GM19452 (cell line): Measurements from ENCODE around the gene NFE2L3.
"Not testable (repeated sequence)": the region's sequence is repeated elsewhere in the genome, so short reads cannot be mapped to it uniquely, and the experiment has no call there.

Source experiments
- ATAC-seq: cut with Tn5 transposase; IDR thresholded peaks from one replicate; pipeline ENCODE4 v1.9.1; 2021; ENCODE audit not compliant: unreplicated experiment

NFE2L3 gene

DNA sequence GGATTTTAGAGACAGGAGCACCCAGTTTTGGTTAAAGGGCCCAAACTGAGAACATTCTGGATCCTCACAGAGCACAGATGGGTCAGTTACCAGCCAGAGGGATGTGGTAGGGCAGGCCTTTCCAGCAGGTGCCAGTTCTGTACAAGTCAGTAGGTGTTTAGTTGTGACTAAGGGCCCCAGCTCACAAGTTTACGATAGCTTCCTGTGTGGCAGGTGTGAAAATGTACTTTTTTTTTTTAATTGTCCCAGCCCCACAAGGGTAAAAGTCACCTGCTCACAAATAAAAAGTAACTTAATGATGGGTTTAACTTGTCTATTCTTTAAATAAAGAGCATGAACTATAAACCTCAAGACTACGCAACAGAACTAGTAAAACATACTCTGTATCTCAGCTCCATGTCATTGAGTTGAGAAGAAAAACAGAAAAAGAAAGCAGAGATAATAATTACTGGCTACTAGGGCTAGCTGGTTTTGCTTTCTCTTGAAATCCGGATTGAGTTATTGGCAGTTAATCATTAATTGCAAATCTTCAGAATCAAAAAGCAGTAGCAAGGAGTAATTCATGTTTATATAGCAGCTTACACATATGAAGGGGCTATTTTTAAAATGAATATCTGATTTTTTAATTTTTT is 15.4 kb downstream of the NFE2L3 start:
- ATAC-seq, result peak; percentile 98

DNA sequence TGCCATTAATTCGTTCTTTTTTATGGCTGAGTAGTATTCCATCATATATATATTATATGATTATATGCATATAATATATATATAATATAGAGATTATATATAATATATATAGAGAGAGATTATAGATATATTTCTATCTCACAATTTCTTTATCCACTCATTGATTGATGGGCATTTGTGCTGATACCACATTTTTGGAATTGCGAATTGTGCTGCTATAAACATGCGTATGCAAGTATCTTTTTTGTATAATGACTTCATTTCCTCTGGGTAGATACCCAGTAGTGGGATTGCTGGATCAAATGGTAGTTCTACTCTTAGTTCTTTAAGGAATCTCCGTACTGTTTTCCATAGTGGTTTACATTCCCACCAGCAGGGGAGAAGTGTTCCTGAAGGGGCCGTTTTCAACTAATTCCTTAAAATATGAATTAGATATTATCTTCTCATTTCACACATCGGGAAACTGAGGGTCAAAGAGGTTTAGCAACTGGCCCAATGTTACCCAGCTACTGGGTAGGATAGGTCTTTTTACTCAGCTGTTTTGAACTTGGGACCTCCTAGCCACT is 16.5 kb downstream of the NFE2L3 start:
- ATAC-seq, result no peak

GRCh38 chr7:26169271-26169670 is 17.3 kb downstream of the NFE2L3 start:
- no peak for ATAC-seq

DNA sequence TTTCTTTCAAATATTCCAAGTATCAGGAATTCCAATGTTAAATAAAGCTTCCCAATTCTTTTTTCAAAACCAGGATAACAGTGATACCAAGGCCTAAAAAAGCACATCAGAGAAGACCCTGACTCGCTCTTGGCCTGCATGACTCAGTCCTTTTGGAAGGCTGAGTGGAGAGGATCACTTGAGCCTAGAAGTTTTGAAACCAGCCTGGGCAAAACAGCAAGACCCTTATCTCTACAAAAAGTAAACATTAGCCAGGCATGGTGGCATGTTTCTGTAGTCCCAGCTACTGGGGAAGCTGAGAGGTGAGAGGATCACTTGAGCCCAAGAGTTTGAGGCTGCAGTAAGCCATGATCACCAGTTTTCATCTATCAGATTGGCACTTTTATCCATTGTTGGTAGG is 18.7 kb downstream of the NFE2L3 start:
- ATAC-seq, result no peak

GRCh38 chr7:26171601-26172000 is 19.6 kb downstream of the NFE2L3 start:
- ATAC-seq, result no peak

GRCh38 chr7:26172048-26172447 is 20.1 kb downstream of the NFE2L3 start:
- no peak for ATAC-seq

DNA sequence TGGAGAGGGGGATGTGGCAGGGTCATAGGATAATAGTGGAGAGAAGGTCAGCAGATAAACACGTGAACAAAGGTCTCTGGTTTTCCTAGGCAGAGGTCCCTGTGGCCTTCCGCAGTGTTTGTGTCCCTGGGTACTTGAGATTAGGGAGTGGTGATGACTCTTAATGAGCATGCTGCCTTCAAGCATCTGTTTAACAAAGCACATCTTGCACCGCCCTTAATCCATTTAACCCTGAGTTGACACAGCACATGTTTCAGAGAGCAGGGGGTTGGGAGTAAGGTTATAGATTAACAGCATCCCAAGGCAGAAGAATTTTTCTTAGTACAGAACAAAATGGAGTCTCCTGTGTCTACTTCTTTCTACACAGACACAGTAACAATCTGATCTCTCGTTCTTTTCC is 23.9 kb downstream of the NFE2L3 start:
- not testable (repeated sequence) for ATAC-seq

DNA sequence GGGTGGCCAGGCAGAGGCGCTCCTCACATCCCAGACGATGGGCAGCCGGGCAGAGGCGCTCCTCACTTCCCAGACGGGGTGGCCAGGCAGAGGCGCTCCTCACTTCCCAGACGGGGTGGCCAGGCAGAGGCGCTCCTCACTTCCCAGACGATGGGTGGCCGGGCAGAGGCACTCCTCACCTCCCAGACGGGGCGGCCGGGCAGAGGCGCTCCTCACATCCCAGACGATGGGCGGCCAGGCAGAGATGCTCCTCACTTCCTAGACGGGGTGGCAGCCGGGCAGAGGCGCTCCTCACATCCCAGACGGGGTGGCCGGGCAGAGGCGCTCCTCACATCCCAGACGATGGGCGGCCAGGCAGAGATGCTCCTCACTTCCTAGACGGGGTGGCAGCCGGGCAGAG is 24.7 kb downstream of the NFE2L3 start:
- ATAC-seq, result not testable (repeated sequence)

DNA sequence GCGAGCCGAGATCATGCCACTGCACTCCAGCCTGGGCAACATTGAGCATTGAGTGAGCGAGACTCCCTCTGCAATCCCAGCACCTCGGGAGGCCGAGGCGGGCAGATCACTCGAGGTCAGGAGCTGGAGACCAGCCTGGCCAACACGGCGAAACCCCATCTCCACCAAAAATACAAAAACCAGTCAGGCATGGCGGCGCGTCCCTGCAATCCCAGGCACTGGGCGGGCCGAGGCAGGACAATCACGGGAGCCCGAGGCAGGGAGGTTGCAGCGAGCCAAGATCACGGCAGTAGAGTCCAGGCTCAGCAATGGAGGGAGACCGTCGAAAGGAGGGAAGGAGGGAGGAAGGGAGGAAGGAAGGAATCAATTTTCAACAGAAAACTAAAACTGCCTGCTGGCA is 25.3 kb downstream of the NFE2L3 start:
- ATAC-seq, result not testable (repeated sequence)

DNA sequence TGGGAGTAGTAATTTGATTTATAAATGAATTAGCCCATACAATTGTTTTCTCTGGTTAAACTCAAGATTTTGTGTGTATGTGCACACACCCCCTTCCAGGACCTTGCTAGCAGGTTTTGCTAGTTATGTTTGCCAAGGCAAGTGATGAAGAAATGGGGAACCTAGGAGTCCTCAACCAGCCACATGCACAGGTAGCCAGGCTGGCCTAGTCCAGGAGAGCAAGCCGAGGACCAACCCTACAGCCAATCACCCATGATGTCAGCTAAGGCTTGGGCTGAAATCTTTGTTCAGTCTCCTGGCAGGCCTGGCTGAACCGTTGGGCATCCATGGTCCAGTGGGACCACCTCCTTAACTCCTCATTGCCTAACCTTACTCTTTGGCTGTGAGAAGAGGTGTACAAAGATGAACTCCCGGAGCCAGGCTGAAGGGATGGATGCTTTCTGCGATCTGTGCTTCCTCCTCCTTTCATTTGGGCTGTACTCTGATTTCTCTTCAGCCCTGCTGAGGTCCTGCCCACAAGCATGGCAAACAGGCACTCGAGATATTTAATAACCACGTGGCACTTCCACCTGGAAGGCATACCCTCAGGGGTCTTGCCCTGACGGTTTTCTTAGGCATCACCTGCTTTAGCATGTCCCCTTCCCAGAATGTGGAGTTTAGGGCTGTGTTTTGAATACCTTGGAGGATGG is 26.4 kb downstream of the NFE2L3 start:
- no peak for ATAC-seq

DNA sequence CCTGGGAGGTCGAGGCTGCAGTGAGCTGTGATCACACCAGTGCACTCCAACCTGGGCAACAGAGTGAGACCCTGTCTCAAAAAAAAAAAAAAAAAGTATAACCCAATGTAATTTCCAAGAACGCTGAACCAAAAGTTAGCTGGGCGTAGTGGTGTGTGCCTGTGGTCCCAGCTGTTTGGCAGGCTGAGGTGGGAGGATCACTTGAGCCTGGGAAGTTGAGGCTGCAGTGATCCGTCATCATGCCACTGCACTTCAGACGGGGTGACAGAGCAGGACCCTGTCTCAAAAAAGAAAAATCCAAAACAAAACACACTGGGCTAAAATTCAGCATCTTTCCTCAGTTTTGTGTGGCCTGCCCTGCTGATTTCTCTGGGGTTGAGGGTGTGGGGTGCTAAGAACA is 27.4 kb downstream of the NFE2L3 start:
- ATAC-seq, result no peak

DNA sequence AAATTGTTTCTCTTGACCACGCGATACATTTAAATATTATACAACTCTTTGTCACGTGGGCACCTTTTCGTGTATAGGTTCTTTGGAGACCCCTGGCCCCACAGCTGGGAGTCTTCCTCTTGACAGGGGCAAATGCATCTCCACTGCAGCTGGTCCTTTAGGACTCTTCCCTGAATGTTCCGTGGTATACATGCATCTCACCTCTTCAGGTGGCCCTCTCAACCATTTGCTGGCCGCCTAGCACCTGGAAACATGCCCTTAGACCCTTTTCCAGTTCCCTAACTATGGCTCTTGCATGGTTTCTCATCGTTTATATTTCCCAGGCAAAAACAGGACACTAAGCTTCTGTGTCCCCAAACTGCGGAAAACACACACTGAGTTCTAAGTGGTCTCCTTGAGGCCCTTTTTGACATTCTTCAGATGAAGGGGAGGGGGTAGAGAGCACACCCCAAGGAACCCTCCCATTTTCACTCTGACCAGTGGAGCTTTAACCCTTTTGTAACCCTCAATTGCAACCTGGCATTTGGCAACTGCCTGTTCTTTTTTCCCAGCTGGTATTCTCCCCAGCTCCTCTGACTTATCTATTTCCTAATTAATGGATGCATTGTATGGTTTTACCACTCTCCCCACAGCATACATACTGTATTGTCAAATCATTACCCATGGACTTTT is 28.0 kb downstream of the NFE2L3 start:
- no peak for ATAC-seq

GRCh38 chr7:26180792-26181198 is 28.8 kb downstream of the NFE2L3 start:
- ATAC-seq, result no peak

- ATAC-seq, result no peak
Observed at GRCh38 chr7:26181474-26182227, 29.7 kb downstream of the NFE2L3 start.

- no peak for ATAC-seq
Observed at GRCh38 chr7:26182283-26182682, 30.3 kb downstream of the NFE2L3 start.

- ATAC-seq, result no peak
Observed at GRCh38 chr7:26182706-26183105, 30.7 kb downstream of the NFE2L3 start.

DNA sequence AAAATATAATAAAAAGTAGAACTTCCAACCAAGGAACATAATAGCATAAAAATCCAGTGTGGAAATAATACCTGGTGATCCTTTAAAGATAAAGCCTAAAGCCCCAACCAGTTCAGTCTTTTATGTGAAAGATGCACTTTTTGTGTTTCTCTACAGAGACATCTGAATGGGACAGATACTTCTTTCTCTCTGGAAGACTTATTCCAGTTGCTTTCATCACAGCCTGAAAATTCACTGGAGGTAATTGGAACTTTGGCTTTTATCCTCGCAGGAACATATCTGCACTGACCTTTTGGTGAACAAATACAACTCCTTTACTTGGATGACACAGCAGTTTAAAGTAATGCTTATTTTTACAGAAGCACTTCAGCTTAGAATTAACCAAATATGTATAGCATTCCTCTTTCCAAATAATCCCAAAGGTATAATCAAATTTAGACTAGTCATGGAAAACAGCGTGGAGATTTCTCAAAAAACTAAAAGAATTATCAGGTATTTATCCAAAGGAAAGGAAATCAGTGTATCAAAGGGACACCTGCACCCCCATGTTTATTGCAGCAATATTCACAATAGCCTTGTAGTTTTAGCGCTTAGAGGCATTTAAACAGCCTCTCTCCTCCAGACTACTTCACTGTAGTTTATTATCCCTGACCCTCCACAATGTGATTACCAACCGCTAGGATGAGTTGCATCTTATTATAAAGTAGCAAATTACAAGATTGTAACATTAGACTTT is 31.7 kb downstream of the NFE2L3 start:
- ATAC-seq, result no peak

DNA sequence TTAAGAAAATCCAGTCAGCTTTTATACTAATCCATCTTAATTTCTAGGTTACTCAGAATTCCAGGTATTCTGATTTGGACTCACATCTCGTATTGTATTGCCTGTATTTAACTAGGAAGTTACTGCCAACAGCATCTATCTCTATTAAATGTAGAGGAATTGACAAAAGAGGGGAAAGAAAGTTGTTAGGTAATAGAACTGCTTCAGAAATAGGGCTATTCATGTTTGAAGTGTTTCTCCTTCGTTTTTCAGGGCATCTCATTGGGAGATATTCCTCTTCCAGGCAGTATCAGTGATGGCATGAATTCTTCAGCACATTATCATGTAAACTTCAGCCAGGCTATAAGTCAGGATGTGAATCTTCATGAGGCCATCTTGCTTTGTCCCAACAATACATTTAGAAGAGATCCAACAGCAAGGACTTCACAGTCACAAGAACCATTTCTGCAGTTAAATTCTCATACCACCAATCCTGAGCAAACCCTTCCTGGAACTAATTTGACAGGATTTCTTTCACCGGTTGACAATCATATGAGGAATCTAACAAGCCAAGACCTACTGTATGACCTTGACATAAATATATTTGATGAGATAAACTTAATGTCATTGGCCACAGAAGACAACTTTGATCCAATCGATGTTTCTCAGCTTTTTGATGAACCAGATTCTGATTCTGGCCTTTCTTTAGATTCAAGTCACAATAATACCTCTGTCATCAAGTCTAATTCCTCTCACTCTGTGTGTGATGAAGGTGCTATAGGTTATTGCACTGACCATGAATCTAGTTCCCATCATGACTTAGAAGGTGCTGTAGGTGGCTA is 32.5 kb downstream of the NFE2L3 start:
- not testable (repeated sequence) for ATAC-seq

DNA sequence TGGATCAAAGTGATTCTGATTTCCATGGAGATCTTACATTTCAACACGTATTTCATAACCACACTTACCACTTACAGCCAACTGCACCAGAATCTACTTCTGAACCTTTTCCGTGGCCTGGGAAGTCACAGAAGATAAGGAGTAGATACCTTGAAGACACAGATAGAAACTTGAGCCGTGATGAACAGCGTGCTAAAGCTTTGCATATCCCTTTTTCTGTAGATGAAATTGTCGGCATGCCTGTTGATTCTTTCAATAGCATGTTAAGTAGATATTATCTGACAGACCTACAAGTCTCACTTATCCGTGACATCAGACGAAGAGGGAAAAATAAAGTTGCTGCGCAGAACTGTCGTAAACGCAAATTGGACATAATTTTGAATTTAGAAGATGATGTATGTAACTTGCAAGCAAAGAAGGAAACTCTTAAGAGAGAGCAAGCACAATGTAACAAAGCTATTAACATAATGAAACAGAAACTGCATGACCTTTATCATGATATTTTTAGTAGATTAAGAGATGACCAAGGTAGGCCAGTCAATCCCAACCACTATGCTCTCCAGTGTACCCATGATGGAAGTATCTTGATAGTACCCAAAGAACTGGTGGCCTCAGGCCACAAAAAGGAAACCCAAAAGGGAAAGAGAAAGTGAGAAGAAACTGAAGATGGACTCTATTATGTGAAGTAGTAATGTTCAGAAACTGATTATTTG is 33.3 kb downstream of the NFE2L3 start:
- ATAC-seq, result no peak
